HG03521 (cell line): ENCODE results near the gene ANKRD27.

ENCODE experiments used
- ATAC-seq: cut with Tn5 transposase; IDR thresholded peaks from one replicate; pipeline ENCODE4 v1.9.1; 2021; ENCODE audit warnings: mild to moderate bottlenecking, moderate library complexity; ENCODE audit not compliant: unreplicated experiment

The ANKRD27 gene

GRCh38 chr19:32691291-32691951 is 16.4 kb upstream of the ANKRD27 start, which contains the start of gene NUDT19:
Gene NUDT19, plus strand, starts transcription at chr19:32691821. Its CDS starts 140 bp downstream, at chr19:32691961.
- peak; percentile 75 for ATAC-seq

GRCh38 chr19:32688311-32688710 is 13.3 kb upstream of the ANKRD27 start:
- ATAC-seq, result no peak

- no peak for ATAC-seq
These were observed 12.7 kb upstream of the ANKRD27 start for GRCh38 chr19:32687681-32688080.

DNA sequence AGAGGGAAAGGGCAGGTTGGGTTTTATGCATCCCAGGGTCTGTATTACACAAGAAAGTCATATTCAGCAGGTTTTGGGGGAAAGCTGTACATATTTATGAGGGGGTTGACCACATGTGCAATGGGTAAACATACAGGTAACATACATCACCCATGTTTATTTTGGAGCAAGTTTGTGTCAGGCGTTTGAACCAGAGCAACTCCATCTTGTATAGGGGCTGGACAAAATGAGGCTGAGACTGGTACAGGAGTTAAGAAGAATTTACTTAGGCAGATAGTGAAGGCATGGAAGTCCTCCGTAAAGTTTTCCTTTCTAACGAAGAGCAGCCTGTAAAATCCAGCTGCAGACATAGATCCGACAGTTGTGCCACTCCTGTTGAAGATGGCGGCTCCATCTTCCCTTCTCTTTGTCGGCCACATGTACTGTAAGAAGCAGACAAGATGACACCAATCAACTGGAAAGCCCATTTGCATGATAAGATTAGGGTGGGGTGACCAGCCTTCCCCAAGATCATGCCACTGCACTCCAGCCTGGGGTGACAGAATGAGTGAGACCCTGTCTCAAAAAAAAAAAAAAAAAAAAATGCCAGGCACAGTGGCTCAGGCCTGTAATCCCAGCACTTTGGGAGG is 12.0 kb upstream of the ANKRD27 start:
- ATAC-seq, result no peak

DNA sequence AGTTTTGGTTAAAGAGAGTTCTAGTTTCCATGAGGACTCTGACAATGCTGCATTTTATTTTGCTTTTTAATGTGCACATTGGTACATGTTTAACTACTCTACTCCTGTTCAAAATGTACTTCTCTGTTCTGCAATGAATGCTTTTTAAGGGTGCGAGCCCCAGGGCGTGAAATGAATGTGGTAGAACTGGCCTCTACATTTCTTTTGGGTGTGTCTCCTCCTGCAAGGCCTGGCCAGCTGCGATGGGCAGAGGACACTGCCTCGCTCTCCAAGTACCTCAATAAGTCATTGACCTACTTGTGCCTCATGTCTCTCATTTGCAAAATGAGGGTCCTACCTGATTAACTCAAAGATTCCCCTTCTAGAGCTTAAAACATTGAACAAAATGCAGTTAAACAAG is 7.3 kb upstream of the ANKRD27 start:
- ATAC-seq, result no peak

DNA sequence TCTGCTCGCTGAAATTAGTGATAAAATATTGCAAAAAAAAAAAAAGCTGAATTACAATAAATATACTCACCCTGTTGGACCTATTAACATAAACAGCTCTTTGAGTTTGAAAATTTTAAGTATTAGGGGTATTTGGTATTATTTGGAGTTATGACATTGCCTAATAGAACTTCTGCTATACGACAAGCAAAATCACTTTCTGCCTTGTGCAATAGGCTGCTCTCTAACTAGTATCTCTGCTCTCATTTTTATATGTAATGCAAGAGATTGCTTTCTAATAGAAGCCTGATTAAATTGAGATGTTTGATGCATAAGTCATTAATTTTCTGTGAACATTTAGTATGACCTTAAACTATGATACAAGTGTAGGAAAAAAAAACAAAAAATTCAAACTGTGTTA is 6.0 kb upstream of the ANKRD27 start:
- no peak for ATAC-seq

- no peak for ATAC-seq
These were observed 2.7 kb upstream of the ANKRD27 start for GRCh38 chr19:32677657-32678056.

DNA sequence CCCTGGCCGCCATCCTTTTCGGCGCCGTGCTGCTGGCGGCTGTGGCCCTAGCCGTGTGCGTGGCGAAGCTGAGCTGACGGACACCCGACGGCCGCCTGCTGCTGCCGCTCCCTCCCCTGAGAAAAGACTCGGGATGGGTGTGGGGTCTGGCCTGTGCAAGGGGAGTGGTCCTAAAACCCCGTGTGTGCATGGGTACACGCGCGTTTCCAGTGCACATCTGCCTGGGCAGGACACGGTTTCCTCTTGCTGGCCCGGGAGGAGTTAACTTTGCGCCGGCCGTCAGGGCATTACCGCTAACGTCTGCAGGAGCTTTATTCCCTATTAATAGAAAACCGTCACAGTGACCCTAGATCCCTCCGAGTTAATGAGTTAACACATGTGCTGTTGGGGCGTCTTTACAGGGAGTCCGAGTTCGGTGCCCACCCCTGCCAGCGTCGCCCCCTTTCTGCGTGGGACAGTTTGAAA is 1.9 kb upstream of the ANKRD27 start:
- ATAC-seq, result no peak

GRCh38 chr19:32676186-32676894 is 1.4 kb upstream of the ANKRD27 start:
- ATAC-seq, result no peak

GRCh38 chr19:32675720-32676185 is 773 bp upstream of the ANKRD27 start, which contains the start of gene RGS9BP:
Gene RGS9BP, plus strand, starts transcription at chr19:32675848. Its CDS starts 416 bp downstream, at chr19:32676264.
- ATAC-seq, result no peak

DNA sequence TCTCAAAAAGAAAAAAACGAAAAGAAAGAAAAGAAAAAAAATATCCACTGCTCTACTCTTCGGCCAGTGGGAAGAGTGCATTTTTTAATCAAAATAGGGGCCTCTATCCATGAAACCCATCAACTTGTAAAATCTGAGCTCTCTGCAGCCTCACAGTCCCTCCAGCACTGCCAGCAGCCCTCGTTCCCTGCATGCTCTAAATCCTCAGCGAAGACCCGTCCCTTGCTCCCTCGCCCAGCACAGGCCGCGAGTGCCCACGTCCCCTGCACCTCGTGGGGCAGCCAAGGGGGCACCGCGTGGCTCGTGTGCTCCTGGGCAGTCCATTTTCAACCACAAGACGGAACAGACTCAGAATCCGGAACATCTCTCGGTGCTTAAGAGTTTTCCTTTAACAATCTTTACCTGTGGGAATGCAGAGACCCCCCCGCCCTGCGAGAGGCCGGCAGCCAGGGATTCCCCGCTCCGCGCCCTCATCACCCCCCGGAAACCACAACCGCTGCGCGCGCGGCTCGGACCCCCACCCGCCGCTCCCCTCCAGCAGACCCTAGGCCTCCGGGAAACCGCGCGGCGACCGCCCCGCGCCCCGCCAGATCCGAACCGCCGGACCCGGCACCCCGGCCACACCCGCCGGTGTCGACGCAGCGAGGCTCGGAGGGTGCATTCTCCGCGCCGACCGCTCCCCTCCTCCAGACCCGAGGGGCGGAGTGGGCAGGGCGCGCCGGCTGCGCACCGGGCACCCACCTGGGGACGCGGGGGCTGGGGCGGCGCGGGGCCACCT is 638 bp downstream of the ANKRD27 start:
- ATAC-seq, result no peak

DNA sequence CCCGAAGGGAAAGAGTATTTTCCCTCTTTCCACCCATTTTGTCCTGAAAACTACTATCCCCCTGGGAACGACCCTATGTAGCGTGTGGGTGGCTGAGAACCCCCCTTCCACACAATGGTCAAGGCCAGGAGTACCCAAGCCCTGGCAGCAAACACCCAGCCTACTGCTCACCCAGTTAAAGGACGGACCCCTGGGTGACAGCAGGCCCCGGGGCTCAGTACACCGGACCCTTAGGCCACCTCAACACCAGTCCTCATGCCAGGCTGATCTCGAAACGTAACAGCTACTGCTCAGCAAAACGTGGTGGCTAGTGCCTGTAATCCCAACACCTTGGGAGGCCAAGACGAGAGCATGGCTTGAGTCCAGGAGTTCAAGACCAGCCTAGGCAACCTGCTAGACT is 1.4 kb downstream of the ANKRD27 start:
- ATAC-seq, result no peak

GRCh38 chr19:32672841-32673240 is 2.1 kb downstream of the ANKRD27 start:
- no peak for ATAC-seq

DNA sequence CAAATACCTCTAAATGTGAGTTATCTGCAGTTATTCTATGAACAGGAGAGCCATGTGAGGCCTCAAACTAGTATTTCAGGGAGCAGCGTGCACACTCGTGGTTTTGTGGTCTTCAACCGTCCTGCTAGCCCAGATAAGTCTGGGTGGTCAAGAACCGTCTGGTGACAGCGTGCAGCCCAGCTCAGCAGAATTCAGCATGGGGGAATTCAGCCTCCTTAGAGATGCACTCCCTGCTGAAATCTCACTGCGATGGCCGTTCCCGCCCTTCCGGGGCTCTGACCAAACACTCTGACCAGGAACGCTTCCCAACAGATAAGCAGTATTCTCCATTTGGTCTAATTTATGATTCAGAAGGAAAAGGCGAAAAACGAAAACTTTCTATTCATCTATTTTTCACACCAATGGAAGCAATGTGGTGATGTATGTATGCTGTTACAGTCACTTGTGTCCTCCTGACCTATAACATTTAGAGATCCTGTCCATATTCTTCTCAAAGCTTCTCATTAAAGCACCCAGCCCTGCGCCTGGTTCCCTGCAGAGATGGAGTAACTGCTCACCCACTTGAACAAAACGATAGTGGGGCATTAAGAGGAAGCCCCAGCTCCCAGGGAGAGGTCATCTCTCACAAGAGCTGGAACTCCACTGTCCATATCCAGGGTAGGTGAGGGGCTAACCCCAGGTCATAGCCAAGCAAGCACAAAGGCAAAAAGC is 2.9 kb downstream of the ANKRD27 start:
- no peak for ATAC-seq

DNA sequence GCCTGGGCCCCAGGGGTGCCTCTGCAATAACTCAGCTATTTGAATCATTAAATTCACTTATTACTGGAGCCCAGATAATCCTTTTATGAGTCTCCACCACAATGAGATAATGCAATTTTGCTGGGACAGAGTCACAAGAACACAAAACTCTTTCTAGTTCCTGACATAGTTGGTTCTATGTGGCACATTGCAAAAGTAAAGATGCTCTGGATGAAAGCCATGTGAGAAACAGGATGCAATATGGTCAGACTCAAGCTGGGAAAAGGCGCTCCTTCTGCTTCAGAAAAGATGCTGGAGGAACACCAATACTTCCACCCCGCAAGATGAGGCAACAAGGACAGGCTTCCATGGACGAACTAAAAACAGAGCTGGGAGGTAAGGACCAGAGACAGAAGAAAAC is 5.7 kb downstream of the ANKRD27 start:
- no peak for ATAC-seq

DNA sequence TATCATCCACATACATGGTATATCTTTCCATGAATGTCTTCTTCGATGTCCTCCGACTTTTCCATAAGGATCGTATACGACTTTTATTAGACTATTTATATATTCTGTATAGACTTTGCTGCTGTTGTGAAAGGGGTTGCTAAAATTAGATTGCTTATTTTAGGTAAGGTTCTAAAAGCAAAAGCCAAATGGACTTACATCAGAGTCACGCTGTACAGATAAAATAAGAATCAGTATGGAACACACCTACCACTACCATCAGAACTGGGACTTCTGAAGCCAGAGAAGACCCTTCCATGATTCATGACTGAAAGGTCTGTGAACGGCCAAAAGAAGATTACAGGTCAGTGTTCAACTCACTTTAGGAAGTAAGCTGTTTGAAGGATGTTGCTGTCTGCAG is 8.9 kb downstream of the ANKRD27 start:
- no peak for ATAC-seq

GRCh38 chr19:32662186-32662585 is 12.8 kb downstream of the ANKRD27 start:
- ATAC-seq, result no peak

- no peak for ATAC-seq
These were observed 13.7 kb downstream of the ANKRD27 start for GRCh38 chr19:32661318-32661717.

GRCh38 chr19:32658527-32658926 is 16.5 kb downstream of the ANKRD27 start:
- ATAC-seq, result no peak

DNA sequence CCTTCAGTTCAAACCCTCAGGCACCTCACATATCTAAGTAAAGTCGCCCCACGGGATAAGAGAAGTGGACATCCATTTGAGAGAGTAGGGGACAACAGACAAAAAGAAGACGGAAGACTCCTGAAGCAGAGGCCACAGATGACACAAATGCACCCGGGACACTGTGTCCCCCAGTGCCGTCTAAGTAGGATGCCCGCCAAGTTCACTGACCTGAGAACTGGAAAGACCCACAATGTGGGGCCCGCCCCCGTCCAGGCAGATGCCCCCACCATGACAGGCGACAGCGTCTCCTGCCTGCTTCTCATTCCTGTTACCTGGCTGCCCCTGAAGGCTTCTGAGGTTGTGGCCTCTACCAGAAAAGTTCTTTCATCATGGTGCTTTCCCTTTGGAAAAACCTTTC is 16.9 kb downstream of the ANKRD27 start:
- no peak for ATAC-seq
